ENCODE results near the gene AMIGO3.

AMIGO3 gene

DNA sequence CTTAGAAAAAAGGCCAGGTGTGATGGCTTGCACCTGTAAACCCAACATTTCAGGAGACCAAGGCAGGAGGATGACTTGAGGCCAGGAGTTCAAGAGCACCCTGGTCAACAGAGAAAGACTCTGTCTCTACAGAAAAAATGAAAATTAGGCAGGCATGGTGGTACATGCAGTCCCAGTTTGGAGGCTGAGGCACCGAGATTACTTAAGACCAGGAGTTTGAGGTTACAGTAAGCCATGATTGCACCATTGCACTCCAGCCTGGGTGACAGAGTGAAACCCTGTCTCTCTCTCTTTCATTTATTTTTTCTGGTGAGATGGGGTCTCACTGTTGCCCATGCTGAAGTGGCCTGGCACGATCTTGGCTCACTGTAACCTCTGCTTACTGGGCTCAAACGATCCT, 42.2 kb upstream of the AMIGO3 start (continued):
- TF ChIP-seq, protein P1, sequence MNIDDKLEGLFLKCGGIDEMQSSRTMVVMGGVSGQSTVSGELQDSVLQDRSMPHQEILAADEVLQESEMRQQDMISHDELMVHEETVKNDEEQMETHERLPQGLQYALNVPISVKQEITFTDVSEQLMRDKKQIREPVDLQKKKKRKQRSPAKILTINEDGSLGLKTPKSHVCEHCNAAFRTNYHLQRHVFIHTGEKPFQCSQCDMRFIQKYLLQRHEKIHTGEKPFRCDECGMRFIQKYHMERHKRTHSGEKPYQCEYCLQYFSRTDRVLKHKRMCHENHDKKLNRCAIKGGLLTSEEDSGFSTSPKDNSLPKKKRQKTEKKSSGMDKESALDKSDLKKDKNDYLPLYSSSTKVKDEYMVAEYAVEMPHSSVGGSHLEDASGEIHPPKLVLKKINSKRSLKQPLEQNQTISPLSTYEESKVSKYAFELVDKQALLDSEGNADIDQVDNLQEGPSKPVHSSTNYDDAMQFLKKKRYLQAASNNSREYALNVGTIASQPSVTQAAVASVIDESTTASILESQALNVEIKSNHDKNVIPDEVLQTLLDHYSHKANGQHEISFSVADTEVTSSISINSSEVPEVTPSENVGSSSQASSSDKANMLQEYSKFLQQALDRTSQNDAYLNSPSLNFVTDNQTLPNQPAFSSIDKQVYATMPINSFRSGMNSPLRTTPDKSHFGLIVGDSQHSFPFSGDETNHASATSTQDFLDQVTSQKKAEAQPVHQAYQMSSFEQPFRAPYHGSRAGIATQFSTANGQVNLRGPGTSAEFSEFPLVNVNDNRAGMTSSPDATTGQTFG (tag by site-specific recombination; IDR thresholded peaks at IDR 0.05; ENCODE audit: borderline replicate concordance), result no peak
- TF ChIP-seq, protein P2, sequence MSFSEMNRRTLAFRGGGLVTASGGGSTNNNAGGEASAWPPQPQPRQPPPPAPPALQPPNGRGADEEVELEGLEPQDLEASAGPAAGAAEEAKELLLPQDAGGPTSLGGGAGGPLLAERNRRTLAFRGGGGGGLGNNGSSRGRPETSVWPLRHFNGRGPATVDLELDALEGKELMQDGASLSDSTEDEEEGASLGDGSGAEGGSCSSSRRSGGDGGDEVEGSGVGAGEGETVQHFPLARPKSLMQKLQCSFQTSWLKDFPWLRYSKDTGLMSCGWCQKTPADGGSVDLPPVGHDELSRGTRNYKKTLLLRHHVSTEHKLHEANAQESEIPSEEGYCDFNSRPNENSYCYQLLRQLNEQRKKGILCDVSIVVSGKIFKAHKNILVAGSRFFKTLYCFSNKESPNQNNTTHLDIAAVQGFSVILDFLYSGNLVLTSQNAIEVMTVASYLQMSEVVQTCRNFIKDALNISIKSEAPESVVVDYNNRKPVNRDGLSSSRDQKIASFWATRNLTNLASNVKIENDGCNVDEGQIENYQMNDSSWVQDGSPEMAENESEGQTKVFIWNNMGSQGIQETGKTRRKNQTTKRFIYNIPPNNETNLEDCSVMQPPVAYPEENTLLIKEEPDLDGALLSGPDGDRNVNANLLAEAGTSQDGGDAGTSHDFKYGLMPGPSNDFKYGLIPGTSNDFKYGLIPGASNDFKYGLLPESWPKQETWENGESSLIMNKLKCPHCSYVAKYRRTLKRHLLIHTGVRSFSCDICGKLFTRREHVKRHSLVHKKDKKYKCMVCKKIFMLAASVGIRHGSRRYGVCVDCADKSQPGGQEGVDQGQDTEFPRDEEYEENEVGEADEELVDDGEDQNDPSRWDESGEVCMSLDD (tag by site-specific recombination; IDR thresholded peaks at IDR 0.05), result no peak
- no peak for TF ChIP-seq ZNF175 (tag by site-specific recombination; IDR thresholded peaks at IDR 0.05)

DNA sequence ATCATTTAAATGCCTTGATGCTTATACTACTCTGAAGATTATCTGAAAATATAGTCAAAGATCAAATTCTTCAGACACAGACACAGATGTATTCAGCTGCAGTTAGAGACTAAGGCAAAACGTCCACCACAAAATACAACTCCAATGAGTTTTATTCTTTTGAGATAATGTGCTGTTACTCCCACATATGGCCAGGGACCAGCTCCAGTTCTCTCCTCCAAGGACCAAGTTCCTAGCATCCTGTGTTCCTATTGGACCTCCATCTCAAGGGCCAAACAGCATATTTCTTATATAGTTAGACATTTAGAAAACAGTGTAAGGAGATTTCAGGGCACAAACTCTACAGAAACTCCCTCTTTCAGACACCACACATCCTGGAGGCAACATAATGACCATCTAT, 39.7 kb upstream of the AMIGO3 start:
- POLR2A ChIA-PET, result no interaction called here
- CTCF ChIA-PET, result no interaction called here
- TF ChIP-seq, protein P3, sequence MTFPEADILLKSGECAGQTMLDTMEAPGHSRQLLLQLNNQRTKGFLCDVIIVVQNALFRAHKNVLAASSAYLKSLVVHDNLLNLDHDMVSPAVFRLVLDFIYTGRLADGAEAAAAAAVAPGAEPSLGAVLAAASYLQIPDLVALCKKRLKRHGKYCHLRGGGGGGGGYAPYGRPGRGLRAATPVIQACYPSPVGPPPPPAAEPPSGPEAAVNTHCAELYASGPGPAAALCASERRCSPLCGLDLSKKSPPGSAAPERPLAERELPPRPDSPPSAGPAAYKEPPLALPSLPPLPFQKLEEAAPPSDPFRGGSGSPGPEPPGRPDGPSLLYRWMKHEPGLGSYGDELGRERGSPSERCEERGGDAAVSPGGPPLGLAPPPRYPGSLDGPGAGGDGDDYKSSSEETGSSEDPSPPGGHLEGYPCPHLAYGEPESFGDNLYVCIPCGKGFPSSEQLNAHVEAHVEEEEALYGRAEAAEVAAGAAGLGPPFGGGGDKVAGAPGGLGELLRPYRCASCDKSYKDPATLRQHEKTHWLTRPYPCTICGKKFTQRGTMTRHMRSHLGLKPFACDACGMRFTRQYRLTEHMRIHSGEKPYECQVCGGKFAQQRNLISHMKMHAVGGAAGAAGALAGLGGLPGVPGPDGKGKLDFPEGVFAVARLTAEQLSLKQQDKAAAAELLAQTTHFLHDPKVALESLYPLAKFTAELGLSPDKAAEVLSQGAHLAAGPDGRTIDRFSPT (tag by site-specific recombination; IDR thresholded peaks at IDR 0.05), result no peak
- TF ChIP-seq, protein P4, sequence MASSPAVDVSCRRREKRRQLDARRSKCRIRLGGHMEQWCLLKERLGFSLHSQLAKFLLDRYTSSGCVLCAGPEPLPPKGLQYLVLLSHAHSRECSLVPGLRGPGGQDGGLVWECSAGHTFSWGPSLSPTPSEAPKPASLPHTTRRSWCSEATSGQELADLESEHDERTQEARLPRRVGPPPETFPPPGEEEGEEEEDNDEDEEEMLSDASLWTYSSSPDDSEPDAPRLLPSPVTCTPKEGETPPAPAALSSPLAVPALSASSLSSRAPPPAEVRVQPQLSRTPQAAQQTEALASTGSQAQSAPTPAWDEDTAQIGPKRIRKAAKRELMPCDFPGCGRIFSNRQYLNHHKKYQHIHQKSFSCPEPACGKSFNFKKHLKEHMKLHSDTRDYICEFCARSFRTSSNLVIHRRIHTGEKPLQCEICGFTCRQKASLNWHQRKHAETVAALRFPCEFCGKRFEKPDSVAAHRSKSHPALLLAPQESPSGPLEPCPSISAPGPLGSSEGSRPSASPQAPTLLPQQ (tag by site-specific recombination; IDR thresholded peaks at IDR 0.05), result no peak
- TF ChIP-seq HOXA7 (CRISPR knock-in tag; IDR thresholded peaks at IDR 0.05; ENCODE audit: borderline replicate concordance) (no peak), ZBTB1 (tag by site-specific recombination; IDR thresholded peaks at IDR 0.05) (no peak), ZNF133 (tag by site-specific recombination; IDR thresholded peaks at IDR 0.05) (no peak), ZNF350 (tag by site-specific recombination; IDR thresholded peaks at IDR 0.05) (no peak)

DNA sequence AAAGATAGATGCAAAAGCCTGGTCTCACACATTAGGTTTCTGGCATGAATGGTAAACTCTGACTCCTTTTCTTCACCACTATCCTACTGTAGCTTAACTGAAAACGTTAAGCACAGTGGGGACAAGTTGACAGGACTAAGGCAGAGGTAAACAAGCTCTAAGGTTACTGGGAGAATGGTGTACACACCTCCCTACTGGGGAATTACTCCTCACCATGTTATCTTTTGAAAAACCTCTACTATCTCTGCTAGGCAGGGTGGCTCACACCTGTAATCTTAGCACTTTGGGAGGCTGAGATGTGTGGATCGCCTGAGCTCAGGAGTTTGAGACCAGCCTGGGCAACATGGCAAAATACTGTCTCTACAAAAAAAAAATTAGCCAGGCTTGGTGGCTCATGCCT, 37.7 kb upstream of the AMIGO3 start:
- TF ChIP-seq, protein P5, sequence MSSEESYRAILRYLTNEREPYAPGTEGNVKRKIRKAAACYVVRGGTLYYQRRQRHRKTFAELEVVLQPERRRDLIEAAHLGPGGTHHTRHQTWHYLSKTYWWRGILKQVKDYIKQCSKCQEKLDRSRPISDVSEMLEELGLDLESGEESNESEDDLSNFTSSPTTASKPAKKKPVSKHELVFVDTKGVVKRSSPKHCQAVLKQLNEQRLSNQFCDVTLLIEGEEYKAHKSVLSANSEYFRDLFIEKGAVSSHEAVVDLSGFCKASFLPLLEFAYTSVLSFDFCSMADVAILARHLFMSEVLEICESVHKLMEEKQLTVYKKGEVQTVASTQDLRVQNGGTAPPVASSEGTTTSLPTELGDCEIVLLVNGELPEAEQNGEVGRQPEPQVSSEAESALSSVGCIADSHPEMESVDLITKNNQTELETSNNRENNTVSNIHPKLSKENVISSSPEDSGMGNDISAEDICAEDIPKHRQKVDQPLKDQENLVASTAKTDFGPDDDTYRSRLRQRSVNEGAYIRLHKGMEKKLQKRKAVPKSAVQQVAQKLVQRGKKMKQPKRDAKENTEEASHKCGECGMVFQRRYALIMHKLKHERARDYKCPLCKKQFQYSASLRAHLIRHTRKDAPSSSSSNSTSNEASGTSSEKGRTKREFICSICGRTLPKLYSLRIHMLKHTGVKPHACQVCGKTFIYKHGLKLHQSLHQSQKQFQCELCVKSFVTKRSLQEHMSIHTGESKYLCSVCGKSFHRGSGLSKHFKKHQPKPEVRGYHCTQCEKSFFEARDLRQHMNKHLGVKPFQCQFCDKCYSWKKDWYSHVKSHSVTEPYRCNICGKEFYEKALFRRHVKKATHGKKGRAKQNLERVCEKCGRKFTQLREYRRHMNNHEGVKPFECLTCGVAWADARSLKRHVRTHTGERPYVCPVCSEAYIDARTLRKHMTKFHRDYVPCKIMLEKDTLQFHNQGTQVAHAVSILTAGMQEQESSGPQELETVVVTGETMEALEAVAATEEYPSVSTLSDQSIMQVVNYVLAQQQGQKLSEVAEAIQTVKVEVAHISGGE (tag by site-specific recombination; conservative IDR thresholded peaks at IDR 0.05; ENCODE audit: low read depth), result no peak
- TF ChIP-seq TRIM28 (IDR thresholded peaks at IDR 0.05; ENCODE audit: borderline replicate concordance, low read length) (no peak), ZSCAN16 (tag by site-specific recombination; IDR thresholded peaks at IDR 0.05) (no peak), ZBTB8A (tag by site-specific recombination; IDR thresholded peaks at IDR 0.05) (no peak), ZNF626 (tag by site-specific recombination; IDR thresholded peaks at IDR 0.05) (no peak), ZFP69B (tag by site-specific recombination; IDR thresholded peaks at IDR 0.05) (no peak), ZNF155 (tag by site-specific recombination; IDR thresholded peaks at IDR 0.05) (no peak), ZNF24 (tag by site-specific recombination; IDR thresholded peaks at IDR 0.05) (no peak)
- TF ChIP-seq, protein P6, sequence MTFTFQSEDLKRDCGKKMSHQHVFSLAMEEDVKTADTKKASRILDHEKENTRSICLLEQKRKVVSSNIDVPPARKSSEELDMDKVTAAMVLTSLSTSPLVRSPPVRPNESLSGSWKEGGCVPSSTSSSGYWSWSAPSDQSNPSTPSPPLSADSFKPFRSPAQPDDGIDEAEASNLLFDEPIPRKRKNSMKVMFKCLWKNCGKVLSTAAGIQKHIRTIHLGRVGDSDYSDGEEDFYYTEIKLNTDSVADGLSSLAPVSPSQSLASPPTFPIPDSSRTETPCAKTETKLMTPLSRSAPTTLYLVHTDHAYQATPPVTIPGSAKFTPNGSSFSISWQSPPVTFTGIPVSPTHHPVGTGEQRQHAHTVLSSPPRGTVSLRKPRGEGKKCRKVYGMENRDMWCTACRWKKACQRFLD (tag by site-specific recombination; IDR thresholded peaks at IDR 0.05), result no peak
- Histone ChIP-seq H3K27ac (ENCODE audit: extremely low read depth, low read depth, low read length) (no peak overlapping the region), H3K4me1 (ENCODE audit: control insufficient read depth, insufficient read depth, low read length) (no peaks in the 10 kb centered on the region), H3K36me3 (ENCODE audit: control insufficient read depth in 2 of 2, insufficient read depth in 1 of 2, low read length in 2 of 2) (no peaks in the 10 kb centered on the region; a peak in 1 of 3 replicates), H3K9me3 (ENCODE audit: control insufficient read depth, insufficient read depth, low read depth, low read length) (no peaks in the 10 kb centered on the region), H3K4me3 (ENCODE audit: low read depth, low read length) (no peak overlapping the region)
- CTCF ChIA-PET, result interaction anchor here (0.6 to 0.7 kb wide), 2 partner anchors 8 to 44 kb away, joined by 3 read pairs; no protein-coding TSS in a partner anchor
- POLR2A ChIA-PET, result no interaction called here

More for the DNA sequence above, 39.7 kb upstream of the AMIGO3 start:
- no peaks in the 10 kb centered on the region for H3K9me3 ChIP-seq (ENCODE audit: control insufficient read depth, insufficient read depth, low read depth, low read length)
- no peaks in the 10 kb centered on the region for H3K4me1 ChIP-seq (ENCODE audit: control insufficient read depth, insufficient read depth, low read length)
- H3K4me3 ChIP-seq (ENCODE audit: low read depth, low read length), result no peak overlapping the region
- H3K36me3 ChIP-seq (ENCODE audit: control insufficient read depth in 2 of 2, insufficient read depth in 1 of 2, low read length in 2 of 2), result no peaks in the 10 kb centered on the region; a peak in 1 of 3 replicates
- H3K27ac ChIP-seq (ENCODE audit: extremely low read depth, low read depth, low read length), result no peak overlapping the region

Data from HEK293 (cell line).